Activated CD4-positive, CD25-positive, alpha-beta regulatory T cell treated with anti-CD3 and anti-CD28 coated beads, Interleukin-2, amount 50 U/mL, for 16 hours (primary cell): ENCODE results near the gene UBQLN1.
A peak's percentile ranks its signal among the peaks of the same experiment; 100 is the strongest.
"Not testable (repeated sequence)": the region's sequence is repeated elsewhere in the genome, so short reads cannot be mapped to it uniquely, and the experiment has no call there.

ENCODE experiments used
- DNase-seq: peaks from one replicate; pipeline ENCODE4 v3.0.0-alpha.2; 2020; ENCODE audit warnings: low read depth, low spot score

UBQLN1 gene

DNA sequence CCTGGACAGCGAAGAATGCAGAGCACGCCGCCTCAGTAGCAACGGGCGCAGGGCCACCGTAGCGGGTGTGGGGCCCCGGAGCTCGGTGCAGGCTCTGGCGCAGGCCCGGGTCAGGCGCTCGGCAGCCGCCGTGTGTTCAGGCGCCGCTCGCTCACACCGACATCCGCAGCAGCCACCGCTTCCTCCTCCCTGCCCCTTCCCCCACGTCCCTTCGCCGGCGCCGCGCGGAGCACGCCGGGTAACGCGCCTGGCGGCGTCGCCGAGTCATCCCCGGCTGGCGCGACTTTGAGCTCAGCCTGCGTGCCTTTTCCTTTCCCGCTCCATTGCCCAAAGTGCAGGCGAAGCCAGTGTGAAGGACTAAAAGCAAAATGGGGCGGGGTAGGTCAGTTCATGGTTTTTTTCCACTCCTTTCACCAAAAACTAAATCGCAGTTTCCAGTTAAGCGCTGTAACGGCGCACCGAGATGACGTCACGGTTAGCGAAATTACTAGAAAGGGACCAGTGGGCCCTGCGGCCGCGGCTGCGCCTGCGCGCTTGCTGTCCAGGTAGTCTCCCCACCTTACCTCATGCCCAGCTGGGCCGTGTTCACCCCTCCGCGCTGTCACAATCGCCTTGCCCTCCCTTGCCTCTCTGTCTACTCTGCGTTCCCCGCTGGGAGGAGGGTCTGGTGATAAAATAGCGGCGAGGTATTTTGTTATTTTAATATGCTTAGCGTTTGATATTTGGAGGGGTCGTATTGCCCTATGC is at the start of gene UBQLN1:
Gene UBQLN1 (minus strand): TSS at position 191 of the 747 bp plus-strand sequence. CDS start 279 bp downstream, outside the sequence.
- peak; percentile 82 for DNase-seq

DNA sequence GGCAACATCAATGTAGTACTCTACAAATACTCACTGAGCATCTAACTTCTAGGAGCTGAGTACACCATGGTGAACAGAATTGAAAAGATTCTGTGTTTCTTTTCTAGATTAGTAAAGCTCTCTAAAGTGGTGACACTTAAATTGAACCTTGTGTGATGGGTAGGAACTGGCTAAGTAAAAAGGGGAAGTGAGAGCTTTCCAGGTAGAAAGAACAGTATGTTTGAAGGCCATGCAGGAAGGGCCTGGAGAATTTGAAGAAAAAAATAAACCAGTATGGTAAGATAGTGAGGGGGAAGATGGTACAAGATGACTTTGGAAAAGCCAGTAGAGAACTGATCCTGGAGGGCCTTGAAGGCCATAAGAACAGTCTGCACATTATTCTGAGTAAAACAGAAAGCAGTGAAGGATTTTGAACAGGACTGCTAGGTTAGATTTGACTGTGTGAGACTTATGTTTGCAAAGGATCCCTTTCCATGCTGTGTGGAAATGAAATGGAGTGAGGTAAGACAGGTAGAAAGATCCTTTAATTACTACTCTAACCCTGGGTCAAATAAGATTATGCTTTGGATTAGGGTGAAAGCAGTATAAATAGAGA is 46.7 kb upstream of the UBQLN1 start:
- DNase-seq, result no peak

DNA sequence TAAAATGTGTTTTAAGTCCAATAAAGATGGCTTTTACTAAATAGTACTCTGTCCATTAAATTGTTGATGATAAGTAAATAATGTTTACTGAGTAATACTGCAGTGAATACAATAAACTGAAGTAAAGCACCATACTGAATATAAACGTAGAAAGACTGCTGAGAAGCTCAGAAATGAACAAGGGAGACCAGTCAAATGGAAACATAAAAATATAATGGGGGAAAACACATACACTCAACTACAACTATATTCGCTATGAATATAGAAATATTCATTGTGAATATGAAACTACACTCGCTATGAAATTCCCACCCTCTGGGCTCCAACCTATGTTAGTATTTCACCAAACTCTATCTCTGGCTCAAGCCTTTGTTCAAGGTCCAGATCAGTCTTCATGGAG is 41.9 kb upstream of the UBQLN1 start:
- DNase-seq, result no peak

DNA sequence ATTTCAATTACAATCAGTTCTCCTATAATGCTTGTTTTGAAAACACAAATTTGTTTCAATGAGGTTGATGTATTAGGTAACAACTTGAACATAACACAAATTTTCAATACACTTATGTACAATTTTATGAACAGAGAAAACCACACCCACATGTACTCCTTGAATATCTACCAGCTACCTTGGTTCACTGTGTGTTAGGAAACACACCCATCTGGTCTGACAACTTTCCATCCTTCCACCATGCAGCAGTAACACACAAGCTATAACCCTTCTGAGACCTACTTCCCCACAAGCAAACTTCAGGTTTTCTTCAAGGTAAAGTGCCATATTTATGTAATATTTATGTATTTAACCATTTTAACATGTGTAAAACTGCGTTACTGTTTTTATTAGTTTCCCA is 36.4 kb upstream of the UBQLN1 start:
- no peak for DNase-seq

DNA sequence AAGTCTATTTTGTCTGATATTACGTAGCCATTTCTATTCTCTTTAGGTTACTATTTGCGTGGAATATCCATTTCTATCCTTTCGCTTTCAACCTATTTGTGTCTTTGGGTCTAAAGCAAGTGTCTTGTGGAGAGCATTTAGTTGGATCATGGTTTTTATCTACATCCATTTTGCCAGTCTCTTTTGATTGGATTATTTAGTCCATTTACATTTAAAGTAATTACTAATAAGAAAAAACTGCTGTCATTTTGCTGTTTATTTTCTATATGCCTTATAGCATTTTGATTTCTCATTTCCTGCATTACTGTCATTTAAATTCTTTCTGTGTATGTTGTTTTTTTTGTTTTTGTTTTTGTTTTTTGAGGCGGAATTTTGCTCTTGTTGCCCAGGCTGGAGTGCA is 26.0 kb upstream of the UBQLN1 start:
- DNase-seq, result no peak

DNA sequence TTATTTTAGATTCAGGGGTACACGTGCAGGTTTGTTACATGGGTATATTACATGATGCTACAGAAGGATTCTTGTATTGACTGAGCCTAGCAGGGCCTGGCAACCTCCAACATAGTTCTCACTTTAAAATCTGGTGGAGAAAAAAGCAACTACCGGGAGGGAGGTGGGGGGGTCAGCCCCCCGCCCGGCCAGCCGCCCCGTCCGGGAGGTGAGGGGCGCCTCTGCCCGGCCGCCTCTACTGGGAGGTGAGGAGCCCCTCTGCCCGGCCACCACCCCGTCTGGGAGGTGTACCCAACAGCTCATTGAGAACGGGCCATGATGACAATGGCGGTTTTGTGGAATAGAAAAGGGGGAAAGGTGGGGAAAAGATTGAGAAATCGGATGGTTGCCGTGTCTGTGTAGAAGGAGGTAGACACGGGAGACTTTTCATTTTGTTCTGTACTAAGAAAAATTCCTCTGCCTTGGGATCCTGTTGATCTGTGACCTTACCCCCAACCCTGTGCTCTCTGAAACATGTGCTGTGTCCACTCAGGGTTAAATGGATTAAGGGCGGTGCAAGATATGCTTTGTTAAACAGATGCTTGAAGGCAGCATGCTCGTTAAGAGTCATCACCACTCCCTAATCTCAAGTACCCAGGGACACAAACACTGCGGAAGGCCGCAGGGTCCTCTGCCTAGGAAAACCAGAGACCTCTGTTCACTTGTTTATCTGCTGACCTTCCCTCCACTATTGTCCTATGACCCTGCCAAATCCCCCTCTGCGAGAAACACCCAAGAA is 21.0 kb upstream of the UBQLN1 start:
- DNase-seq, result not testable (repeated sequence)

DNA sequence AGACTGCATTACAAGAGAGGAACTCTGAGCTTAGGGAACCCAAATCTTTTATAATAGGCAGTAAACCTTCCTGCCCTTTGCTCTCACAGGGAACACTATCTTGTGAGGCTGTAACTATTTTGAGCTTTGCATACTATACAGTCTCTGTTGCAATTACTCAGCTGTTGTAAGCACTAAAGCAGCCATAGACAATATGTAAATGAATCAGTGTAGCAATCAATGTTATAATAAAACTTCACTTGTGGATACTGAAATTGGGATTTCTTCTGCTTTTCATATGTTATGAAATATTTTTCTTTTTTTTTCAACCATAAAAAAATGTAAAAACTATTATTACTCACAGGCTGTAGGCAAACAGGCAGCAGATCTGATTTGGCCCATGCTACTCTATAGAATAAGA is 16.7 kb upstream of the UBQLN1 start:
- DNase-seq, result no peak

DNA sequence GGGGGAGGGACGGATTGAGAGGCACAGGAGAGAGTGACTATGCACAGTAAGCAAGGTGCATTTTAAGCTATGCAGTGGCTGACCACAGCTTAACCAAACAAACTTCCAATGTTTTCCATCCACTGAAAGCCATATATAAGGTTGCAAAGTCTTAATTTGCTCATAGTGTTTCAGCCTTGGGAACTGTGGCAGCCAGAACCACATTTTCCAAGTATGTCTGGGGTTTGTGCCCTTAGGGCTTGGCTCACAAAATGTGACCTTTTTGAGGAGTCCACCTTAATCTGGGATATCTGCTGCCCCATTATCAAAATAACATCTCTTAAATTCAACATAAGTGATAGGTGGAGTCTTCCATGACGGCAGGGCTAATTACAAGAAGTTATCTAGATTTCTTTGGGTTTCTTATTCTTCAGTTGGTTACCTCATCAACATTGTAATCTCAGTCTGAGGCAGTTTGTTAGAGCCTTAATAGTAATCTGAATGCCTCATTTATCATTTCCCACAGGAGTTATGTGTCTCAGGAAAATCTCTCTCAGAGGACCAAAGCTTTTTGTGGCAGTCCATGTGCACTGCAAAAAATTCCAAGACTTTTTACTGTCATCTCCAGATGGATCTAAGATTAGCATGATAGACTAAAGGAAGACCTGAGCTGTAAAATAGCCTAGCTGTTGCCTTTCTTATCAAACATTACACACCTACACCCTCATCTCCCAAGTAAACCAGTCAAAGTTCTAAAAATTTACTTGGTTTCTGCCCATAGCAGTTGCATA is 15.2 kb upstream of the UBQLN1 start:
- DNase-seq, result no peak

DNA sequence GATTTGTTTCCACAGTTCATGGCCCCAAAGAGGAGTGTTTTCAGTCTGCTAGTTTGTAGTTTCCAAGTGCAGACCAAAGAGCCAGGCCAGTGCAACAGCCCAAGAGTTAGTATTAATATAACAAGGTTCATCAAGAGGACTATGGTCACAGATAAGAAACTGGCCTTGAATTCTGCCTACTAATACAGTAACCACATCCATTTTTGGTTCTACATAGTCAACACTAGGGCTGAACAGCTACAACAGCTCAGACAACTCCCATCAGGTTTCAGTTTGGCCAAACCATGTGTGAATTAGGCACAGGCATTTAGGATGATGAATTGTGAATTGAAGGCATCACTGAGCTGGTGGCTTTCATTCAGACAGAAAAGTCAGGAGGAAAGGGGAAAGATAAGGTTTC is 13.8 kb upstream of the UBQLN1 start:
- no peak for DNase-seq

DNA sequence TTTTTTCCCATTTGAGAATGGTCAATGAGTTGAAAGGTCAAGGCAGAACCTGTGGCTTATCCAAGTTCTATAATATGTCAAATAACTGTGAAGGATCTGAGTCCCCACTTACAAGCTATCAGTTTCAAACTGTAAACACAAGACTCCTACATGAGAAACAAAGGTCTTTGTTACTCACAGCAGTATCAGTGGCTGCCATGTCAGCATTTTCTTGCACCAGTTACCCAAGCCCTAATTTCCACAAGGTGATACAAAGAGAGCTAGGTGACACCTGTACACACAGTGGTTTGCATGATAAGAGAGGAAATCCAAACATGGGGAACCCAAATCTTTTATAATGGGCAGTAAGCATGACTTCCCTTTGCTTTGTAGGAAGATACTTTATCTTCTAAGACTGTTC is 8.0 kb upstream of the UBQLN1 start:
- DNase-seq, result no peak

DNA sequence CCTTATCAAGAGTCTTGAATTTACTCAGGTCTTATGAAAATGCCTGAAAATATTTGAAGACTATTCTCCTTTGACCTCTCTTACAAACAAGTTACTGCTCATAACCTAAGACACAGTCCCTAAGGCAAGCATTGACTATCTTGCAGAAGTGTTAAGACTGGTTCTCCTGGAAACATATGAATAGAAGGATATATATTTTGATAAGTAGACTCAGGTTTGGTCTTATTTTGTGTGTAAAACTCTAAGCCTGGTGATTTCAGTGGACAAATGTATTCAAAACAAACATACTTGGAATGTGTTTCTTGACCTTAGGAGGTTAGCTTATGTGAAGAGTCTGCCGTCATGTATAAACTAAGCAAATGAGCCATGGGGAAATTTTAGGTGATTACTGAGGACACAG is 7.5 kb upstream of the UBQLN1 start:
- no peak for DNase-seq

DNA sequence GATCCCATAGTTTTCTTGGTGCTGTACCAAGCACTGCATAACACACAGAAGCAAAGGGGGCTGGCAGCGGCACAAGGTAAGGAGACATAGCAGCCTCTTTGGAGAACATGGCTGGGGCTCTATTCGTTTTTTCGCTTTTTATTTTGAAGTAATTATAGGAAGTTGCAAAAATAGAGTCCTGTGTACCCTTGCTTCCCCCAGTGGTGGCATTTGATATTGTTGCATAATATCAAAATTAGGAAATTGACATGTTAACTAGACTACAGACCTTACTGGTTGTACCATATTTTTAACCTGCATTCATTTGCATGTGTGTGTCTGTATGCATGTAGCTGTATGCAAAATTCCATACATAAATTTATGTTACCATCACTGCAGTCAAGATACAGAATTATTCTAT is 6.6 kb upstream of the UBQLN1 start:
- no peak for DNase-seq

DNA sequence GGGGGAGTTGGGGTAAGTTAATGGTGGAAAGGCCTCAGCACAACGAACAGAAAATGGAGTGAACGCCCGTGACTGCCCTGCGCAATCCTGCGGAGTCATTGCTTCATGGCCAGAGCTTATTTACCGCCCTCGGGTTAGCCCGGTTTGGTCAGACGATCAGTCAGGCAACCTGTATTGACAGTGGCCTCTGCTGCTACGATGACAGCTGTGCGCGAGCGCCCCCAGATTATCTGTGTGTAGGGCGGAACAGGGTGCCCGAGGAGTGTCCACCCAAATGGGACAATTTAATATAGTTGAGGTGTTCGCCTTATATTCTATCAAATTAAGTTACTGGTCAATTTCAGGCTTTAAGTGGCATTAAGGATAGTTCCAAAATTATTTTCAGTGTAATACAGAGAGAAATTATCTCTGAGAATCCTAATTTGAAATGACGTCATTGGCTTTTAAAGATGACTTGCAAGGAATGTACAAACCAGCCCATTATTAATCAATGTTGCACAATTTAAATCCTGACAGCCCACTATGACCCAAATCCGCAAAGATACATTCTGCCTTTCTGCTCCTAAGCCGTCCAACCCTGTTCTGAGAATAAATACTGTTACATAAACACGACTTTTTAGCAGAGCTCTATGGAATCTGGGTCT is 879 bp upstream of the UBQLN1 start:
- peak; percentile 16 for DNase-seq

DNA sequence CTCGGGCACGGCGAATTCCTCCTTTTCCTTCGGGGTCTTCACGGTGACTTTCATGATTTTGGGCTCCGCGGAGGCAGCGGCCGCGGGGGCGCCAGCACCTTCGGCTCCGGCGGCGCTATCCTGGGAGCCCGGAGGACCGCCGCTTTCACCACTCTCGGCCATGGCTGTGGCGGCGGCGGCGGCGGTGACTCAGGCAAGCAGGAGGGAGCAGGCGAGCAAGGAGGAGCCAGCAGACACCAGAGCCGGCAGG is 315 bp downstream of the UBQLN1 start:
- no peak for DNase-seq

DNA sequence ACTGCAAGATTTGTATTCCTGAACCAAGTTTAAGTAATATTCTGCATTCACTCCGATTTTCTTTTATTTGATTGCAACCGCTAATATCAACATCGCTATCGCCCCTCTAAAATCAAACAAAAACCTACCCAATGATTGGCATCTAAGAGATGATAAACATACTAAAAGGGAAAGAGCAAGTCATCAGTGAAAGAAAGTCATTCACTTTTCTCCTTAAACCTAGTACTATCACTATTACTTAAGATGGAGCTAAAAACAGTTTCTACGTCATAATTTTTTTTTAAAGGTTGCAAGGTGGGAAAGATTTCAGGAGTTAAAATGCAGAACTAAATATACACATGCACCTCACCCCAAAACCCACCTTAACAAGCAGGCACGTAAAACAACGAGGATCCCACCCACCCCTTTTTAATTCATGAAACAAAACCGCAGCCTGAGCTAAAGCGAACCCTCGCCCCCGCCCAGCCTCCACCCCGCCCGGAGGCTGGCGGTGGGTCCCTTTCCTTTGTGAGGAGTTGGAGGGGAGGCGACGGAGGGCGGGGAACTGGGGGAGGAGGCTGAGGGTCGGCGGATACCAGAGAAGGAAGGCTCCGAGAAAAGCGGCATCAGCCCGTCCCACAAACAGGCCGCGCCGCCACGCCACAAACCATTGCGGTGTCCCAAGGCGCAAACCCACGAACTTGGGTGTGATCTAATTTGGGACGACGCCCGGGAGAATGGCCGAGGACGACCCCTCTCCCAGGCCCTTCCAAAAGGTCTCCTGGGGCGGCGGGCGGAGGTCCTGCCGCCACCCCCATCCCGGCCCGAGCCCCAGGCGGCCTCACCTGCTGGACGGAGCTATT is 861 bp downstream of the UBQLN1 start:
- peak; percentile 40 for DNase-seq

DNA sequence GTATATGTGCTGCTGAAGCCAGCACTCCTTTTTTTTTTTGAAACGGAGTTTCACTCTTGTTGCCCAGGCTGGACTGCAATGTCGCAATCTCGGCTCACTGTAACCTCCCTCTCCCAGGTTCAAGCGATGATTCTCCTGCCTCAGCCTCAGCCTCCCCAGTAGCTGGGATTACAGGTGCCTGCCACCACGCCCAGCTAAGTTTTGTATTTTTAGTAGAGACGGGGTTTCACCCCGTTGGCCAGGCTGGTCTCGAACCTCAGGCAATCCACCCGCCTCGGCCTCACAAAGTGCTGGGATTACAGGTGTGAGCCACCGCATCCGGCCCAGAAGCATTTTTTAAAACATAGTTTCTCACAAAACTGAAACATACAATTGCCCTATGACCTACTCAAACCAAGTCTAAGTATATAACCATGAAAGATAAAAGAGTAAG is 2.5 kb downstream of the UBQLN1 start:
- DNase-seq, result not testable (repeated sequence)

DNA sequence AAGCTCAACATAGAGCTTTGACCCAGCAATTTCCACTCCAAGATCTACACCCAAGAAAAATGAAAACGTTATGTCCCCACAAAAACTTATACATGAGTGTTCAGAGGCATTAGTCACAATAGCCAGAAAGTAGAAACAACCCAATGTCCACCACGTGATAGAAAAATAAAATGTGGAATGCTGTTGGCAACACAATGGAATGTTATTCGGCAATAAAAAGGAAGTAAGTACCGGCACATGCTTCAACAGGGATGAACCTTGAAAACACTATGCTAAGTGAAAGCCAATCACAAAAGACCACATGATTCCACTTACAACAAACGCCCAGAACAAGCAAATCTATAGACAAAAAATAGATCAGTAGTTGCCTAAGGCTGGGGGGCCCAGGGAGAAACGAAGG is 6.0 kb downstream of the UBQLN1 start:
- no peak for DNase-seq

DNA sequence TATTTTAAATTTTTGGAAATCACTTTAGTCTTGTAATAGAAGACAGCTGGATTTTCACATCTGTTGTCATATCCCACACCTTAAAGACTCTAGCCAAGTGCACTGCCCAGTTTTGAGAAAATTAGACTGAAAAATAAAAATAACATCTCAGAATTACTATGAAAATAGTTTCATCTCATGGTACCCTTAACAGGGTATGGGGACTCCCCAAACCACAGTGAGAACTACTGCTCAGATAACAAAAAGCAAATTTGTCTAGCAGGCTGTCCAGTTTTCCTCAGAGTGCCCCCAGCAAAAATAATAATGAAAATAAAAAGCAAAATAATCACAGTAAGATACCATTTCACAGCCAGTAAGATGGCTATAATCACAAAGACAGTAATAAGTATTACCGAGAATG is 6.5 kb downstream of the UBQLN1 start:
- DNase-seq, result no peak

DNA sequence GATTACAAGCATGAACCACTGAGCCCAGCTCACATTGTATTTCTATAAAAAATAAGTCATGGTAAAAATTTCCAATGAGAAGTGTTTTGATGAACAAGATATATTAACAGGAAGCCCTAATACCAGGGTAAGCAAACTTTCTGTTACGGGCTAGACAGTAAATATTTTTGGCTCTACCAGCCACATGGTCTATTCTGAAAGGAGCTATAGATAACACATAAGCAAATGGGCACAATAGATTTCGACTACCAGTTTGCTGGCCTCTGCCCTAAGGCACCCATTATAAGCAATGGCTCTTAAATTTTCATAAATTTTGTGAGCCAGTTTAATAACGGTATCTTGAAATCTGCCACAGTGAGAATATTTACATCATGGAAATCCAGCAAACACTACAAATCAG is 8.1 kb downstream of the UBQLN1 start:
- no peak for DNase-seq

DNA sequence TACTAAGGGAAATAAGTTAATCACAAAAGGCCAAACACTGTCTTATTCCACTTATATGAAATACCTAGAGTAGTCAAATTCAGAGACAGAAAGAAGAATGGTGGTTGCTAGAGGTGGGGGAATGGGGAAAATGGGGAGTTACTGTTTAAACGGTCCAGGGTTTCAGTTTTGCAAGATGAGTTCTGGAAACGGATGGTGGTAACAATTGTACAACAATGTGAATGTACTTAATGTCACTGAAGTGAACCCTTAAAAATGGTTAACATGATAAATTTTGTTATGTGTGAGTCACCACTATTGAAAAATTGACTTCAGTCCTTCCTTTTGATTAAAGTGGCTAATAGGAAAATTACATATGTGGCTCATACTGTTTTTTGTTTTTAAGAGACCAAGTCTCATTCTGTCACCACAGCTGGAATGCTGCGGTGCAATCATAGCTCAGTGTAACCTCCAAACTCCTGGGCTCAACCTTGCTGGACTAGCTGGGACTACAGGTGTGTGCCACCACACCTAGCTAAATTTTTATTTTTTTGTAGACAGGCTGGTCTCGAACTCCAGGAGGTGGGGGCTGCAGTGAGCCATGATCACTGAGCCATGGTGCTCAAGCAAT is 8.7 kb downstream of the UBQLN1 start:
- DNase-seq, result no peak
